Measurements from ENCODE around the gene CTNNA1.

- no peak for TF ChIP-seq POLR2A (IDR thresholded peaks at IDR 0.05)
- TF ChIP-seq CTCF (IDR thresholded peaks at IDR 0.05) = no peak
These were observed 121.0 kb downstream of the CTNNA1 start for GRCh38 chr5:138874241-138874640.

Measured in body of pancreas (tissue), 4 donors.